Brain microvascular endothelial cell (primary cell): ENCODE results near the gene MAN2C1.
"Not testable (repeated sequence)": the region's sequence is repeated elsewhere in the genome, so short reads cannot be mapped to it uniquely, and the experiment has no call there.

Experiments used
- DNase-seq: peaks from one replicate; pipeline ENCODE4 v3.0.0-alpha.2; 2020
- H3K27ac ChIP-seq: fragments of 250-450 bp; sonication (Bioruptor Pico); 2 replicates; pipeline ENCODE4 v1.5.1; 2020; ENCODE audit warnings: mild to moderate bottlenecking, moderate library complexity
- H3K27me3 ChIP-seq: fragments of 250-450 bp; sonication (Bioruptor Pico); replicated peaks from 2 replicates; pipeline ENCODE4 v1.5.1; 2020; ENCODE audit warnings: mild to moderate bottlenecking
- H3K36me3 ChIP-seq: fragments of 250-450 bp; sonication (Bioruptor Pico); replicated peaks from 2 replicates; pipeline ENCODE4 v1.5.1; 2020; ENCODE audit warnings: mild to moderate bottlenecking
- H3K4me3 ChIP-seq: 2 replicates; pipeline ENCODE4 v1.5.1; 2011; ENCODE audit warnings: low read depth, mild to moderate bottlenecking, control low read depth, low read length, moderate library complexity
- CTCF ChIP-seq: IDR thresholded peaks from 2 replicates; pipeline ENCODE4 v1.5.1; 2011; ENCODE audit warnings: low read depth, mild to moderate bottlenecking, moderate library complexity, low read length, control low read depth, inconsistent platforms; ENCODE audit errors: missing control alignments
- in situ Hi-C: cut with HindIII; loops from 2 replicates; pipeline ENCODE4 v1.10.0; 2017; ENCODE audit warnings: low sequenced_read_pairs, low pct_ligation_motif_present

The MAN2C1 gene

GRCh38 chr15:75329571-75329970 is 38.8 kb downstream of the MAN2C1 start:
- Histone ChIP-seq H3K27ac (no peak overlapping the region), H3K36me3 (no peaks in the 10 kb centered on the region), H3K4me3 (no peak overlapping the region), H3K27me3 (no peaks in the 10 kb centered on the region)
- DNase-seq: no peak
- in situ Hi-C loops: no loop called here
- no peak for TF ChIP-seq CTCF

- DNase-seq: no peak
- no peak for TF ChIP-seq CTCF
- Histone ChIP-seq H3K4me3 (no peak overlapping the region), H3K27me3 (no peaks in the 10 kb centered on the region), H3K36me3 (no peaks in the 10 kb centered on the region), H3K27ac (no peak overlapping the region)
- in situ Hi-C loops: no loop called here
These were observed 39.7 kb downstream of the MAN2C1 start for GRCh38 chr15:75328493-75329314.

GRCh38 chr15:75327491-75327890 is 40.9 kb downstream of the MAN2C1 start:
- no peak for TF ChIP-seq CTCF
- no peaks in the 10 kb centered on the region for H3K27me3 ChIP-seq

GRCh38 chr15:75327005-75327404 is 41.4 kb downstream of the MAN2C1 start:
- Histone ChIP-seq H3K36me3 (no peaks in the 10 kb centered on the region), H3K27ac (no peak overlapping the region), H3K4me3 (no peak overlapping the region), H3K27me3 (no peaks in the 10 kb centered on the region)
- in situ Hi-C loops: no loop called here
- TF ChIP-seq CTCF: no peak
- no peak for DNase-seq

More at GRCh38 chr15:75327491-75327890, 40.9 kb downstream of the MAN2C1 start:
- Histone ChIP-seq H3K4me3 (no peak overlapping the region), H3K27ac (no peak overlapping the region), H3K36me3 (no peaks in the 10 kb centered on the region)
- no peak for DNase-seq
- in situ Hi-C loops: no loop called here

GRCh38 chr15:75325922-75326321 is 42.5 kb downstream of the MAN2C1 start:
- Histone ChIP-seq H3K27me3 (peaks cover 1% of the 10 kb centered on the region), H3K4me3 (no peak overlapping the region), H3K36me3 (no peaks in the 10 kb centered on the region), H3K27ac (no peak overlapping the region)
- no peak for TF ChIP-seq CTCF
- in situ Hi-C loops: no loop called here
- no peak for DNase-seq

GRCh38 chr15:75321711-75322110 is 46.7 kb downstream of the MAN2C1 start:
- no peak overlapping the region for H3K27ac ChIP-seq
- in situ Hi-C loops: no loop called here
- TF ChIP-seq CTCF: no peak

GRCh38 chr15:75319231-75319897 is 49.0 kb downstream of the MAN2C1 start:
- in situ Hi-C loops, H3K4me3 ChIP-seq, H3K27me3 ChIP-seq, H3K27ac ChIP-seq, H3K36me3 ChIP-seq, DNase-seq: not testable (repeated sequence)

More at GRCh38 chr15:75321711-75322110, 46.7 kb downstream of the MAN2C1 start:
- Histone ChIP-seq H3K36me3 (no peaks in the 10 kb centered on the region), H3K4me3 (no peak overlapping the region), H3K27me3 (peaks cover 1% of the 10 kb centered on the region)
- DNase-seq: no peak
